HG02623 (cell line): ENCODE measurements around the gene CDX2.

Source experiments
- ATAC-seq: cut with Tn5 transposase; IDR thresholded peaks from one replicate; pipeline ENCODE4 v1.9.1; 2021; ENCODE audit warnings: moderate library complexity; ENCODE audit not compliant: unreplicated experiment

CDX2 gene

GRCh38 chr13:27918918-27919658, 50.0 kb downstream of the CDX2 start:
- no peak for ATAC-seq

GRCh38 chr13:27918041-27918917, 50.8 kb downstream of the CDX2 start:
- ATAC-seq = no peak

GRCh38 chr13:27917121-27917947, 51.8 kb downstream of the CDX2 start:
- ATAC-seq = no peak

- no peak for ATAC-seq
Observed at GRCh38 chr13:27915301-27916207, 53.6 kb downstream of the CDX2 start.

- ATAC-seq = no peak
Observed at GRCh38 chr13:27913160-27913559, 56.0 kb downstream of the CDX2 start.

GRCh38 chr13:27911521-27911920, 57.6 kb downstream of the CDX2 start:
- ATAC-seq = no peak
